Stimulated activated CD4-positive, alpha-beta T cell treated with anti-CD3 and anti-CD28 coated beads, Interleukin-15, amount 100 ng/mL, for 1 hour (primary cell): ENCODE results near the gene CLIC6.

ENCODE experiments used
- DNase-seq, 2 donors: peaks; one replicate each; pipeline ENCODE4 v3.0.0-alpha.2; 2020; ENCODE audit warnings: low read depth in 1 of 2, low spot score in 1 of 2

Gene CLIC6

DNA sequence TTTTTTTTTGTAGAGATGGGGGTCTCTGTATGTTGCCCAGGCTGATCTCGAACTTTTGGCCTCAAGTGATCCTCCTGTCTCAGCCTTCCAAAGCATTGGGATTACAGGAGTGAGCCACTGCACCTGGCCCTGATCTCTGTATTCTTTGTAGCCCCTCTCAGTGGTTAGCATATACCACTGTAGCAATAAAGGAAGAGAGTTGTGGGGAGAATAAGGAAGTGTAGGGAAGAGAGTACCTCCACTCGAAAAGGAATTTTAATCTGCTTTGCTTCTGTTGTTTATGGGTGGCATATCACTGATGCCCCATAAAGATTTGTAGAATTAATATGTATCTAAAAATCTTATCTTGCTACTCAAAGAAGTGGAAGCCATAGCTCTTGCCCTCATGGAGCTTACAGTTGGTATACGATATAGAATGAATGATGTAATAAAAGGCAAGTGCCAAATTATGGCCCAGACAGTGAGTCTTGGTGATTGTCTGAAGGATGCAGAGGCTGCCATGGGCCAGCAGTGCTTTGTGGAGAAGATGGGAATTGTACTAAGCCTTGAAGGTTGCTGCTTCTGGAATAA lies 96.0 kb downstream of the CLIC6 start:
- no peak for DNase-seq

DNA sequence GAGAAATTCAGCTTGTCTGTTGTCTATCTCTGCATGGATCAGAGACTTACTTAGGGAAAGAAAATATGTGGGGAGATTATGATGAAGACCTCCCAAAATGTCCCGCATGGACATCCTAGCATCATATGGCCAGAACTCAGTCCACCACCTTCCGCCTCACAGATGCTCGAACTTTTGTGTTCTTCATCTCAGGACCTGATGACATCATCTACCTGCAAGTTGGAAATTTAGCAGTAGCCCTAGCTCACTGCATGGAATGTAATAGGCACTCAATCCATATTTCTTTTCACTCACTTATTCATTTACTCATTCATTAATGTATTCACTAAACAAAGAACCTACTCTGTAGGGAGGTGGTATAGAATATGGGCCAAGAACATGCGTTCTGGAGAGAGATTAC lies 96.8 kb downstream of the CLIC6 start:
- no peak for DNase-seq

DNA sequence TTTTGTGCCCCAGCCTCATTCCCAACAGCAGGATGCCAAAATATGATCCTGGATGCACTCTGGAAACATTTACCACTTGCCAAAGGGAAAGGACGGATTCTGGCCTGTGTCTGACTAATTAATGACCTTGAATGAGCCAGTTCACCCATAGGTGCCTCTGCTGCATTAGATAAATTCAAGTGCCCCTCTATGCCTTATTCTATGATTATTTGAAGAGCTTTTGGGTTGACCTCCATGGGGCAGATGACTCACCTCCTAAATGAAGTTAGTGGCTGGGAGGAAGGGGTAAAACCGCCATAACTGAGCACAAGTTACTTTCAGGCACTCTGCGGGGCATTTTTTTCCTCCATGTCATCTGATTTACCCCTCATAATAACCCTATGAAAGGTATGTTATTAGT lies 98.1 kb downstream of the CLIC6 start:
- no peak for DNase-seq
